Activated effector memory CD4-positive, alpha-beta T cell treated with anti-CD3 and anti-CD28 coated beads, Interleukin-2, amount 50 U/mL, for 16 hours (primary cell): Measurements from ENCODE around the gene ST14.
A peak's percentile ranks its signal among the peaks of the same experiment; 100 is the strongest.

Experiments used
- DNase-seq: peaks from one replicate; pipeline ENCODE4 v3.0.0-alpha.2; 2020

Gene ST14

DNA sequence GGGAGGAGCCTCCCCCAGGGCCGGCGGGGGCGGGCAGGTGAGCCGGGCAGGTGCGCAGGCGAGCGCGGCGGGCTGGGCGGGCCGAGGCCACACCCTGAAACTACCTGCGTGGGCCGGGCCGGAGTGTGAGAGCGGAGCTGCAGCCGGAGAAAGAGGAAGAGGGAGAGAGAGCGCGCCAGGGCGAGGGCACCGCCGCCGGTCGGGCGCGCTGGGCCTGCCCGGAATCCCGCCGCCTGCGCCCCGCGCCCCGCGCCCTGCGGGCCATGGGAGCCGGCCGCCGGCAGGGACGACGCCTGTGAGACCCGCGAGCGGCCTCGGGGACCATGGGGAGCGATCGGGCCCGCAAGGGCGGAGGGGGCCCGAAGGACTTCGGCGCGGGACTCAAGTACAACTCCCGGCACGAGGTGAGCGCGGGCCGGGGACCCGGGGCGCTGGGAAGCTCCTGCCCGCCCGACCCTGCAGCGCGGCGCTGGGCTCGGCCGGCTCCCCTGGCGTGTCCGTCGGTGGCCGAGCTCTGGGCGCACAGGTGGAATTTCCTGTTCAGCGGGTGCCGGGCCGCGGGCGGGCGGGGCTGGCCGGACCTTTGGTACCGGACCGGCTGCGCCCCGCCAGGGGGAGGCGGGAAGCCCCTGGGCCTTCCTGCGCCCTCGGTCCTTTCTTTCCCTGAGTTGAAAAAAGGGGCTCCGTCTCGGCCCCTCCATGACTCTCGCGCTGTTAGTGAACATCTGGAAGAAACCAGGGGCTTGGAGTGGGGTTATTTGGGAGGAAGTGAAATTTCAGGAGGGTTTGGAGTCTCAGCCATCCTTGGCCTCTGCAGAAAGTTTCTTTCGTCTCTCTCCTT lies at the start of gene ST14:
TSS of gene ST14 (plus strand) at position 126 of the 841 bp plus-strand sequence. CDS start at position 324, 198 bp downstream.
- DNase-seq = no peak

DNA sequence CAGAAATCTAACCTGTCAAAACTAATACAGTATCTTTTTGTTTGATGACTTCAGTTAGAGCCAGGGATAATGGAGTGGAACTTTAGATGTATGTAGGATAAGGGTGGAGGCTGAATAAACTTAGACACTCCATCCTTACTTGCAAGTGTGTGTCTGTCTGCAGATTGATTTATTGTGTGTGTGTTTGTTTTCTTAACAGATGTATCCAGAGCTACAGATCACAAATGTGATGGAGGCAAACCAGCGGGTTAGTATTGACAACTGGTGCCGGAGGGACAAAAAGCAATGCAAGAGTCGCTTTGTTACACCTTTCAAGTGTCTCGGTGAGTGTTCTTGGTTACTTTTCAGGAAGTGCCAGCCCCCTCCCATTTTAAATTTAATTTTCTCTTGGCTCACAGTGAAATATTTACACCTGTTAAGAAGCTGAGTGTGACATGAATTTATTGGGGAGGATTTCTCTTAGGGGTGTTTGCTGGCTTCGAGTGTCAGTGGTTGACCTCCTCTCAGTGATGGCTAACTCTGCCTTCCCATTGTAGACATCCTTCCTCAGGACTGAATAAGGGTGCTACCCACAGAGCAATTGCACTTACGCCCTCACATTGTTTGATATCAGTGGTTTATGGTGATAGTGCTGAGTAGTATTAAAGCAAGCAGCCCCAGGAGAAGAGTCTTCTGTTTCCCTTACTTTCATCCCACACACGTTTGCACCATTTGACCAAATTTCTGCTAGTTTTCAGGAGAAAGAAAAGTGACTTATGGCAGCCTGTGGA lies 49.1 kb upstream of the ST14 start:
- no peak for DNase-seq

DNA sequence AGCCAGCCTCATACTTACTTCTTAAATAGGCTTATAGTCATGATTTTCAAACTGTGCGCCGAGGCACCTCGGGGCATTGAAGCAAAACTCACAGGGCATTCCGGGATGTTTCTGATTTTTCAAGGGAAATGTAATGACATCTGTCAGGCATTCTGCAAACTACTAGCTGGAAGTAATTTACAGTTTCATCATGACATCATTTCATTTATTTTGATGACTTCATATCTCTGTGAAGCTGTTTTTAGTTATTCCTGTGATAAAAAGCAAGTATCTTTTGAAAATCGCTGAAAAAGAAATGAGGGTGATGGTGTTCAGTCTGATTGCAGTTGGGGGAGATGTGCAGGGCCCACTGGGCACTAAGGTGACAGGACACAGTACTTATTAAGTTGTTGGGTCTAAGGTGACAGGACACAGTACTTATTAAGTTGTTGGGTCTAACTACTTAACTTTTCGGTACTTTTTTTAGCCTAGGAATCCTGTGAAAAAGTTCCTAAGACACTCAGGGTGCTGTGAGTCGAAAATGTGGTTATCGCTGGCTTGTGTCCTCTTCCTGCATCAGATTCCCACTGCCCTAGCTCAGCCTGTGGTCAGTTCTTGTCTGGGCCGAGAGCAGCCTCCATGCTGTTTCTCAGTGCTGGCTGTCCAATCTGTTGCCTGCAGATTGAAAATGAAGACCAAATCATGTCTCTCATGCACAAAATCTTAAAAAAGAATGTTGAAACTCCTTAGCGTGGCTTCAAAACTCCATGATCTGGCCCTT lies 47.3 kb upstream of the ST14 start:
- no peak for DNase-seq

DNA sequence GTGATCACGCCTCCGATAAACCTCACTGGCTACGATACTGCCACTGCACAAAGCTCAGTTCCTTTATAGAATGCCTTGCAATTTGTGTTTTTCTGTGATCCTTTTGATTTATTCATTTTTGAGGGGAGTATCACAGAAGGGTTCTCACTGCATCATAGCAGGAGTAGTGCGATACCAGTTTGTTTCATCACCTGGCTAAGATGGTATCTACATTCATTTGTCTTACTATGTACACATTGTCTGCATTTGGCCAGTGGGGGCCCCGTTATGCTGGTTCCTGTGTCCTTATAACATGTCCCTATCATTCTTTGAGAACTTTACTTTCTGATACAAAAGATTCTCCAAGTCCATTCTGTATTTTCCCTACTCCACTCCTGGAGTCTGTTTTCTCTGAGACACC lies 45.3 kb upstream of the ST14 start:
- DNase-seq = no peak

DNA sequence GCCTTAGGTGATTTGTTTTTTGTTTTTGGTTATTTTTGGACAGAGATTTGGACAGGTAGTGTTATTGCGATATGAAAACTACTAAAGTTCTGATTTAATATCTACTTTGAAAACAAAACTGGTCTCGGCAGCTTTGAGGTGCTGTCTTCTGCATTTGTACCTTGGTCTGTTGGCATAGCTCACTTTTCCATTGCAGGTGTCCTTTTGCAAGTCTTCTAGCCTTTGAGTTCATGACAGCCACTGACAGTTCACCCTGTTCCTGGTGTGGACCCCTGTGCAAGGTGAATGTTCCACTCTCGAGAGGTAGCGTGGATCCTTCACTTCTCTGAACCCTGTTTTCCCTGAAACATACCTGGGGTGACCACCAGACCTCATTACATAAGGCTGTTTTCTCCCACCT lies 44.9 kb upstream of the ST14 start:
- DNase-seq = no peak

DNA sequence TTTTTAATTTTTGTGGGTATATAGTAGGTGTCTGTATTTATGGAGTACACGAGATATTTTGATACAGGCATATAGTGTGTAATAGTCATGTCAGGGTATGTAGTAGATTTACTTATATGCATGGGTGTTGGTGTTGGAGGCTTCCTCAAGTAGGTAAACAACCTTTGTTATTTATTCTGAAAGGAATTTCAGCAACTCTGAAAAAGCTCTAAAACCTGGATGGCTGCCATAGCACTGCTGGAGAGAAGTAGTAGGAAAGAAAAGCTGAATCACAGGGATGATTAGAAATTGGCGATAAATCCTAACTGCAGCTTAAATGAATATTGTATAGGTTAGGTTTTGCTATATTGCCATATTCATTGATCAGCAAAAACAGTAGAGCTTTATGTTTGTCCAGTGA lies 44.4 kb upstream of the ST14 start:
- no peak for DNase-seq

DNA sequence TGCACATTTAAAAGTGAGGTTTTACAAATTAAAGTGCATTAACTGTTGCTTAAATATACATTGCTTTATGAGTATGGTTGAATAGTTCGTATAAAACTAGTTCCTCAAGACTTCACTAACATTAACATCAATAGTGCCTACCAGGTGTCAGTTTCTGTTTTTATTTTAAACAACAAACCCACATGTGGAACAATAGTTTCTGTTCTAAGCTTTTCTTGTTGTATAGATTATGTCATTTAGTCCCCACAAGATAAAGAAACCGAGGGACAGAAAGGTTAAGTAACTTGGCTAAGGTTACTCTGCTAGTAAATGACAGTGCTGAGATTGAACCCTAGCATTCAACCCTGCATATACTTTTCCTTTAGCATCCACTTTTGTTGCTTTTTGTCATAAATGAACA lies 41.4 kb upstream of the ST14 start:
- DNase-seq = no peak

DNA sequence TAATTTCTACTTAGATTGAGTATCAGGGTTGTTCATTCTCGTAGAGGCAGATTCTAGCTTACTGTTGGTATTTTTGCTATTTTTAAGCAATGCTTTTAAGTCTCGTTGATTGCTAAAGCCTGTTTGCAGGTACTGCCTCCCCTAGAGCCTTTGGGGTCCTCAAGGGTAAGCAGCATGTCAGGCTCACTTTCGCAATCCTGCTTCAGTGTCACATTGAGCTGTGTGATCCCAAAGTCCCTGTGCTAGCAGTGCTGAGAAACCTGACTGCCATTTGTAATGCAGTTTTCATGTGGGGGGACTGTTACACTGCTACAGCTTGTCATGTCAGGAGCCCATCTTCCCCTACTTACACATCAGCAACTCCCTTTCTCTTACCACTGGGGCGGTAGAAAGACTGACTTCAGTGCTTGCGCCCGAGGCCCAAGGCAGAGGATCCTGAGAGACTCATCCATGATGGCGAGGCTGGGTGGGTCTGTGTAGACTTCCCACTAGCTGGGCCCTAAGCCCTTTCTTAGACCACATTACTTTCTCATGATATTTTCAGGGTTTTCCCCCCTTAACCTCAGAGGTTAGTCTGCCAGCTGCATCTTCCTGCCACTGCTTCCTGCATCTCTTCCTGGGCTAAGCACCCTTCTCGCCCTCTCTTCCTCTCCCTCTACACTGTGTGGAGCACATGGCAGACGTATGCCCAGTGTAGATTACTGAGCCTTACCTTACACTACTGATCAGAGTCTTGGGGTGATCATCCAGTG lies 40.8 kb upstream of the ST14 start:
- DNase-seq = no peak

DNA sequence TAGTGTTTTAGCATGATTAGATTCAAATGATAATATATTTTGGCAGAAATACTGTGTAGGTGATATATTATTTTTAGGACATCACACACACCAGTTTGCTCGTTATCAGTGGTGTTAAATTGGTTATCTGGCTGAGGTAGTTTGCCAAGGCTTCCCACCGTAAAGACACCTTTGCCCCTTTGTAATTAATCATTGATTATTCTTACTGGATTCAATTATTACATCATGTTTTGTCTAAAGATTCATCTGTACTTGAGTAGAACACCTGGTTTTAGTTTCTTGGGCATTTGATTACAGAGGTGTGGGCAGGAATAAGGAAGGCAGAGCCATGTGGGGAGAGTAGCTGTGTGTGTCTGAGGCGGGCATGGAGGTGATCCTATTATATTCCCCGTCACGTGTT lies 39.5 kb upstream of the ST14 start:
- DNase-seq = no peak

DNA sequence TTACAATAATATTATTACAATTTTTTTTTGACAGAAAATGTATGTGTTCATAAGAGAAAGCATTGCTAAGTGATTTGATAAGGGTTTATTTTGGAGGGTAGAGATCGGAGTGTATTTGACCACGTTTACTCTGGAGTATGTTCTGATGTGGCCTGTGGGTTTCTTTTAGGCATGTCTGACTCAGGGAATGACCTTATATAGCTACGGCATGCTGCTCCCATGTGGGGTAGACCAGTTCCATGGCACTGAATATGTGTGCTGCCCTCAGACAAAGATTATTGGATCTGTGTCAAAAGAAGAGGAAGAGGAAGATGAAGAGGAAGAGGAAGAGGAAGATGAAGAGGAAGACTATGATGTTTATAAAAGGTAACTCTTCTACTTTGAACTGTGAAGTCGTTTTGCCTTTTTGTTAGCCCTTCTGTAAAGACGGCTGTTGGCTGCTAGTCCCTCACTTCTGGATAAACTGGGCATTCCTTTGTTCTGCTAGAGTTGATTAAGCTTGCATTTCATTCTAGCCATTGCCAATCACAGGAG lies 38.1 kb upstream of the ST14 start:
- DNase-seq = no peak

DNA sequence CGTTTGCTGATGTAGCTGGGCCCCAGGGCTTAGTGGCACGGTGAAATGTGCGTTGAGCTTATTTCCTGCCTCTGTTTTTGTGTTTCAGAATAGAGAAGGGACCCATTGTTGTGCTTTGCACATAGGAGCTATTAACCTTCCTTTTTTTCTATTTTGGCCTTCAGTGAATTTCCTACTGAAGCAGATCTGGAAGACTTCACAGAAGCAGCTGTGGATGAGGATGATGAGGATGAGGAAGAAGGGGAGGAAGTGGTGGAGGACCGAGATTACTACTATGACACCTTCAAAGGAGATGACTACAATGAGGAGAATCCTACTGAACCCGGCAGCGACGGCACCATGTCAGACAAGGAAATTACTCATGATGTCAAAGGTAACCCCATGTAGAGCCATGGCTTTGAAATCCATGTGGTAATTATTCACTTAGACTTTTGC lies 37.4 kb upstream of the ST14 start:
- DNase-seq = no peak

DNA sequence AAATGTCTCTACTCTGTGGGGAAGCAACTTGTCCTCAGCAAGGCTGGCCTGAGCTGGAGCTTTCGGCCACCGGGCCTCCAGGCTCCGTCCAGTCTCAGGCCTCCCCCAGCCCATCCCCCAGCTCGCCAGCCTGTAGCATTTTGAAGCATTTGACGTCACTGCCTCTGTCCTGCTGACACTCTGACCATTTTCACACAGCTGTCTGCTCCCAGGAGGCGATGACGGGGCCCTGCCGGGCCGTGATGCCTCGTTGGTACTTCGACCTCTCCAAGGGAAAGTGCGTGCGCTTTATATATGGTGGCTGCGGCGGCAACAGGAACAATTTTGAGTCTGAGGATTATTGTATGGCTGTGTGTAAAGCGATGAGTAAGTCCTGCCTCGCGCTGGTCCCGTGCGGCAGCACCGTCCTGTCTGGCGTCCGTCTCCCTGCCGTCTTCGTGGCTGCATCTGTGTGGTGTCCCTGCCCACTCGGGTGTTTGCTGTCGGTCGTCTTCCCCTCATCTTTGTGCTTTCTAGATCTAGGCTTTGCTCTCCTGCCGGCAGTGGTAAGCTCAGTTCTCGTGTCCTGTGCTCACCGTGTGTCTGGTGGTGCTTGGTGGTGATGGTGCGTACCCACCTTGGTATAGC lies 36.1 kb upstream of the ST14 start:
- DNase-seq = no peak

DNA sequence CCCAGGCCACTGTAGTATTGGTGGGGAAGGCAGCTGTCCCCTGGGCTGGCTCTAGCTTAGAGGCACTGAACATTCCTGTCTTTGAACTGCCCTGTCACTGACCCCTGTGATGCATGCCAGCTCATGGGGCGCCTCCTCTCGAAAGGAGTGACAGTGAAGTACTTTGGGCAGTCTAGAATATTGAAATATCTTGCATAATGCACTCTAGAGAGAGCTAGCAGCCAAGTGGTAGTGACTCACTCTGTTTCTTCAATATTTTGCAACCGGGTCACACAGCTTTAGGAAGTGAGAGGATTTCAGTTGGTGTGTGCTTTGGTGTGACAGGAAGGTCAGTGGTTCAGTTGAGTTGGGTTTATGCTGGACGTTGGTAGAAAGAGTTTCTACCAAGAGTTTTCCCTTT lies 35.5 kb upstream of the ST14 start:
- DNase-seq = no peak

DNA sequence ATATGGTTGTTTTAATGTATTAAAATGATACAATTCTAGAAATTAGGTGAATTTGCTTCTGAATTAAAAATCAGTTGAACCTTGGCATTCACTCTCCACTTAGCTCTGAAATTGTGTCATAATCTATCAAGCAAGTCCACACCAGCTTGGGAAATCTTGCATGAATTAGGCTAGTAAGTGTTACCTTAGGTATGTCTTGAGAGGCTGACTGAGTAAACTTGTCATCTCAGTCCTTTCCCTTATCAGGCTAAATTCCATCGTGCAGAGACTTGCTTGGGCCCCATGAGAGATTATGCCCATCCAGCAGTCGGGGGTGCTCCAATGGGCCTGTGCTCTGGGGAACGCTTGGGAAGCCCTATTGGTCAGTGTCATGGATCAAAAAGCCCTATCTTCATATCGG lies 33.9 kb upstream of the ST14 start:
- no peak for DNase-seq

DNA sequence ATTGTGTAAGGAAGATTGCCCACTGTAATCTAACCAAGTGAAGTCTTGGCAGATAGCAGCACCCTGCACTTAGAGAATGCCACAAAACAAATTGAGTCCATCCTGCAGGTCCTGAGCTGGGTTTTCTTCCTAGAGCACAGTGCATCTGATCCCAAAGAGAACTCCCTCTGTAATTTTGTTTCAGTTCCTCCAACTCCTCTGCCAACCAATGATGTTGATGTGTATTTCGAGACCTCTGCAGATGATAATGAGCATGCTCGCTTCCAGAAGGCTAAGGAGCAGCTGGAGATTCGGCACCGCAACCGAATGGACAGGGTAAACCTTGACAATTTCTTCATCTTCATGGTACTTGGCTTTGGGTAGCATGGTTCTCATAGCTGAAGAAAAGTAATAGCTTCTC lies 33.1 kb upstream of the ST14 start:
- no peak for DNase-seq

DNA sequence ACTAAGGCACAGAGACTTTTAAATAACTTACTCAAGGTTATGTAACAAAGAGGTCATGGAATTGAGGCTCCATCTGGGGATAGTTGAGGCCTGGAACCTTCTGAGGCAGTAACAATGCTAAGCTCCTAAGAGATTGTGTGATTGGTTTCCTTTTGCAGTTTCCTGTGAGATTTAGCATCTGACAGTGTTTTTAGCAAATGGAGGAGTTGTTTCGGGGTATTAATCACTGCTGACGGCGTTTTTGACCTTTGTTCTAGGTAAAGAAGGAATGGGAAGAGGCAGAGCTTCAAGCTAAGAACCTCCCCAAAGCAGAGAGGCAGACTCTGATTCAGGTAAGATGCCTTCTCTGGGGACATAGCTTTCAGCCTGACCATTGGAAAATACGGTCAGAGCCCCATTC lies 32.1 kb upstream of the ST14 start:
- no peak for DNase-seq

DNA sequence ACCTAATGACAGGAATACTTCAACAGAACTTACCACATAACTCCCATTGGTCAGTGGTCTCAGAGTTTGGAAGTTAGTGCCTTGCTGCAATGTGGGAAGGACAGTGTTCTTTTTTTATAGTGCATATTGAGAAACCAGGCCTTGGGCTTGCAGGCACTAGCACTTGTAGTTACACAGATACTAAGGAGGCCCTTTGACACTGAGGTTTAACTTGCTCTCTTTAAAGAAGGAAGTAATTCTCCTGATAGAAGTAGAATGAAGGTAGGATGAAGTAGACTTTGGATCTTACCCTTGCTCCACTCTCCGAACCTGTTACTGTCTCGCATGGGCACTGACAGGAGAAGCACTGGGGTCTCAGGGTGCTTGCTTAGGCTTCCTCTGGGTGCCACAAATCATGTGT lies 31.0 kb upstream of the ST14 start:
- no peak for DNase-seq

DNA sequence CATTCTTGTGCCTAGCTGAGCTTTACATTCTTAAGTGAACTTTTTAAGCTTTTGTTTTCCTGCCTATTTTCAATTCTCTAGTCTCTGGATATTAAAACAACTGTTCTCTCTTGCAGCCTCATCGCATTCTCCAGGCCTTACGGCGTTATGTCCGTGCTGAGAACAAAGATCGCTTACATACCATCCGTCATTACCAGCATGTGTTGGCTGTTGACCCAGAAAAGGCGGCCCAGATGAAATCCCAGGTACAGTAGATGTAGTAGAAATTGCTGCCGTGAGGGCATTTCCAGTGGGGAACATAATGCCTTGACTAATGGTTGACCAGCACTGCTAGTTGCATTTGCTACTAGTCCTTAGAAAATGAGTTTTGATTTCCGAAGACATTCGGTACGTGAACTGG lies 29.7 kb upstream of the ST14 start:
- DNase-seq = no peak

DNA sequence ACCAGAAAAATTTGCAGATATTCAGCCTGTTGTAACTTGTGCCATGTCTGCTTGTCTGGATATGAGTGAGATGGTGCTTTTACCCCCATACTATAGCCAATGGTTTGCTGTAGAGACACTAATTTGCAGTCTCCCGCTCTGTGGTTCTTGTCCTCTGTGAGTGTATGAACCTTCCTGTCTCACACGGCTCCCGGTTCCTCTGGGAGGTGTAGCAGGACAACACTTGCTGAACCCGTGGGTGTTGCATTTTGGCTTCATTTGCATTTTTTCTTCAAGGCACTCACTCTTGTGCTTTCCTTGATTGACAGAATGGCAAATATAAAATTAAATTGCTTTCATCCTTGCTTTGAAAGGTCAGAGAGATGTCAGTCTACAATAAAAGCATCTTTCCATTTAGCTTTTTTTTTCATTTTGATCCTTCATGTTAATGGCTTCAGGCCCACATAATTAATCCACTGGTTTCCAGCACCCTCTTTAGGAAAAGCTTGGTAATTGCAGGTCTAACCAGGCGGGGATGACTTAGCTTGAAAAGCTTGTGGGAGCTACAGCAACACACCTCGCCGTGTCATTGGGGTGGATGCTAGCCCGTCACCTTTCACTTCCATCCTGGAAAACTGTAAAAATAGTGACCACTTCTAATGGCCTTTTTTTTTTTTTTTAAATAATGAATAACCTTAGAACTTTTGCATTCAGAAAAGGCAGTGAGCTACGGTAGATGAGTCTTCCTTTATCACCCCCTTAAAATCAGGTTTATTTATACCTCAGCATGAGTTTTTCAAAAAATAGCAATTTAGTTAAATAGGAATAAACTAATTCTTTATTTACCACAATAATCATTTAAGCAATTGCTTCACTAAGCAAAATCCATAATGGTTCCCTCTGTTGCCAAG lies 27.4 kb upstream of the ST14 start:
- peak; percentile 75 for DNase-seq

DNA sequence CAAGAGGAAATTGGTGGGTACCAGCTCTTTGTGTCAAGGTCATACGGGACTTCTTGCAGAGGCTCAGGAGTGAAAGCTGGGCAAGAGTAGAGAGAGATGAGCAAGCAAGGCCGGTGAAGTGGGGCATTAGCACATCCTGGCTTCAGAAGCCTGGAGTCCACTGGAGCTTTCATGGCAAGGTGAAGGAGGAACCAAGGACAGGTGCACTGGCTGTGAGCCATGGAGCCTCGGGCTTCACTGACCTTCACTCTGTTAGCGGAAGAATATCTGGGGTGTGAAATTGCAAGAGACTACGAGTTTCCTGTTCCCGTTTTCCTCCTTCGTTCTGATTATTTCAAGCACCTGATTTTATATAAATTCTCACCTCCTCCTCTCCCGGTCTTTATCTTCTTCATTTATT lies 25.9 kb upstream of the ST14 start:
- no peak for DNase-seq

DNA sequence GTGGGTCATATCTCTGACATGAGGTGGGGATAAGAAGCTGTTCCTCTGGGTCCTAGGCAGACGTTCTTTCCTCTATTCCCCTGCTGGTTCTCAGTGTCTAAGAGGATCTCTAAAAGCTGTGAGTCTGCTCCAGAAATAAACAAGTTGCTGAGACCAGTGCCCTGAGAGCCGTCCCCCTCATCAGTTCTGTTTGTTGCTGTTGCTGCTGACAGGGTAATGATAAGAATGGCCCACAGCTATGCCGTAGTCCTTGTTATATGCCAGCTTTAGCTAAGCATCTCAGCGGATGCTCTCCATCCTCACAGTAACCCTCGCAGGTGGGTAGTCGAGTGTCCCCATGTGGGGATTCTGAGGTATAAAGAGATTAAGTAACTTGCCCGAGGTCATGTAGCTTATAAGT lies 23.5 kb upstream of the ST14 start:
- no peak for DNase-seq
